Activated B cell treated with CpG ODN at 0.5 μM for 24 hours (primary cell): ENCODE measurements around the gene ARID4B. TPM values are rescaled to one million over a fixed set of nuclear protein-coding genes. Genes with fewer than 3 reads are reported as not detected.

ENCODE experiments used
- ATAC-seq: fragments of 200-7000 bp; cut with Tn5 transposase; one replicate; pipeline ENCODE4 v1.10.0; 2021; ENCODE audit warnings: low read depth, mild to moderate bottlenecking, moderate library complexity
- CTCF ChIA-PET: fragments of 350-600 bp; sonication (Branson Sonifier 250); formaldehyde crosslinking; loops from one replicate; lab custom pipeline; 2021; ENCODE audit warnings: antibody characterized with exemption; lab: Charles Lee
- POLR2A ChIA-PET: fragments of 350-600 bp; sonication (Branson Sonifier 250); formaldehyde crosslinking; loops from one replicate; lab custom pipeline; 2021; ENCODE audit warnings: antibody characterized with exemption; lab: Charles Lee
- DNase-seq: peaks from one replicate; pipeline ENCODE4 v3.0.0; 2022
- H3K27ac Mint-ChIP-seq: one replicate; pipeline ENCODE4 v1.8.0; 2020; ENCODE audit warnings: mixed read lengths
- H3K27me3 Mint-ChIP-seq: one replicate; pipeline ENCODE4 v1.8.0; 2021; ENCODE audit warnings: mixed read lengths
- H3K36me3 Mint-ChIP-seq: one replicate; pipeline ENCODE4 v1.8.0; 2021; ENCODE audit warnings: low read depth, mixed read lengths
- H3K4me1 Mint-ChIP-seq: one replicate; pipeline ENCODE4 v1.8.0; 2021; ENCODE audit warnings: mixed read lengths
- H3K4me3 Mint-ChIP-seq: one replicate; pipeline ENCODE4 v1.8.0; 2020; ENCODE audit warnings: mild to moderate bottlenecking, mixed read lengths
- H3K9me3 Mint-ChIP-seq: one replicate; pipeline ENCODE4 v1.8.0; 2020; ENCODE audit warnings: mixed read lengths
- CTCF ChIP-seq: fragments of 200-600 bp; IDR thresholded peaks from one replicate; pipeline ENCODE4 v1.8.0; 2022; ENCODE audit warnings: antibody characterized with exemption, mild to moderate bottlenecking
- intact Hi-C: fragments of 100-400 bp; cut with micrococcal nuclease; formaldehyde crosslinking; loops from one replicate; pipeline ENCODE4 v1.15.1; 2024
- total RNA-seq: library from RNA; stranded (reverse); gene quantifications from 2 replicates; pipeline ENCODE4 v1.2.3, GENCODE V29; 2022

ARID4B gene
- total RNA-seq, 1 donor from 2014 or later: 78.5 TPM

GRCh38 chr1:235131961-235132360 is 196.0 kb downstream of the ARID4B start:
- Mint-ChIP-seq H3K4me3 (no peak overlapping the region), H3K27ac (no peak overlapping the region), H3K9me3 (no peaks in the 10 kb centered on the region), H3K4me1 (peaks cover 19% of the 10 kb centered on the region), H3K27me3 (no peaks in the 10 kb centered on the region), H3K36me3 (peaks cover 61% of the 10 kb centered on the region)
- ATAC-seq (no peak), DNase-seq (no peak)
- POLR2A ChIA-PET: interaction anchor here (1.4 kb wide), 1 partner anchor 29 kb away, joined by 4 read pairs; the partner anchor contains the start of gene RBM34
- intact Hi-C loops: no loop called here
- CTCF ChIA-PET: no interaction called here
- no peak for TF ChIP-seq CTCF

GRCh38 chr1:235130766-235131270 is 197.2 kb downstream of the ARID4B start:
- POLR2A ChIA-PET: interaction anchor here (0.7 to 2.6 kb wide), 2 partner anchors 30 to 536 kb away, joined by 12 to 24 read pairs; partner anchors contain the start of gene RBM34
- no peak overlapping the region for H3K27ac Mint-ChIP-seq
- H3K9me3 Mint-ChIP-seq: no peaks in the 10 kb centered on the region
- H3K4me1 Mint-ChIP-seq: peaks cover 30% of the 10 kb centered on the region
- no peaks in the 10 kb centered on the region for H3K27me3 Mint-ChIP-seq
- intact Hi-C loops: no loop called here
- ATAC-seq (no peak), DNase-seq (no peak)
- CTCF ChIA-PET: no interaction called here
- peaks cover 60% of the 10 kb centered on the region for H3K36me3 Mint-ChIP-seq
- H3K4me3 Mint-ChIP-seq: no peak overlapping the region
- TF ChIP-seq CTCF: no peak

- peaks cover 33% of the 10 kb centered on the region for H3K4me1 Mint-ChIP-seq
- DNase-seq (no peak), ATAC-seq (no peak)
- POLR2A ChIA-PET: interaction anchor here (0.7 to 2.6 kb wide), 5 partner anchors 11 to 535 kb away, joined by 3 to 24 read pairs (median 5); partner anchors contain the start of gene RBM34
- peak overlapping the region; percentile 93 for H3K27ac Mint-ChIP-seq
- no peaks in the 10 kb centered on the region for H3K9me3 Mint-ChIP-seq
- peak overlapping the region; percentile 59 for H3K4me3 Mint-ChIP-seq
- no peak for TF ChIP-seq CTCF
- H3K36me3 Mint-ChIP-seq: peaks cover 52% of the 10 kb centered on the region
- intact Hi-C loops: no loop called here
- CTCF ChIA-PET: no interaction called here
- no peaks in the 10 kb centered on the region for H3K27me3 Mint-ChIP-seq
Observed at GRCh38 chr1:235129774-235130570, 198.0 kb downstream of the ARID4B start.

GRCh38 chr1:235128456-235129328 is 199.3 kb downstream of the ARID4B start, which contains the start of gene TOMM20:
TOMM20 (minus strand) TSS chr1:235128837; CDS start chr1:235128715, 122 bp downstream.
- no peaks in the 10 kb centered on the region for H3K27me3 Mint-ChIP-seq
- H3K36me3 Mint-ChIP-seq: peaks cover 50% of the 10 kb centered on the region
- CTCF ChIA-PET: interaction anchor here (0.6 kb wide), 1 partner anchor 285 kb away, joined by 4 read pairs; no protein-coding TSS in a partner anchor
- POLR2A ChIA-PET: interaction anchor here (0.7 to 2.6 kb wide), 9 partner anchors 9 to 755 kb away, joined by 3 to 24 read pairs (median 4); partner anchors contain the start of genes COA6 and RBM34
- no peaks in the 10 kb centered on the region for H3K9me3 Mint-ChIP-seq
- DNase-seq: peak; percentile 91
- peak; percentile 93 for ATAC-seq
- TF ChIP-seq CTCF: no peak
- H3K4me3 Mint-ChIP-seq: peak within 1 kb of the TSS; percentile 97
- intact Hi-C loops: loop anchor here (1.0 kb wide), 6 partner anchors 24 to 755 kb away; partner anchors contain the start of genes COA6, IRF2BP2, RBM34 and TARBP1
- H3K4me1 Mint-ChIP-seq: peaks cover 41% of the 10 kb centered on the region
- H3K27ac Mint-ChIP-seq: peak within 1 kb of the TSS; percentile 93
